ENCODE measurements around the gene S100Z.

GRCh38 chr5:76816110-76816831, 33.5 kb upstream of the S100Z start:
- TF ChIP-seq CREB1 (CRISPR knock-in tag; IDR thresholded peaks at IDR 0.05) = no peak
- no peak for TF ChIP-seq ZBTB21 (CRISPR knock-in tag; IDR thresholded peaks at IDR 0.05; ENCODE audit: borderline replicate concordance)
- TF ChIP-seq CTCF (IDR thresholded peaks at IDR 0.05) = no peak
